ENCODE measurements around the gene TRIM67.
A peak's percentile ranks its signal among the peaks of the same experiment; 100 is the strongest.
"Not testable (repeated sequence)": the region's sequence is repeated elsewhere in the genome, so short reads cannot be mapped to it uniquely, and the experiment has no call there.

TRIM67 gene

DNA sequence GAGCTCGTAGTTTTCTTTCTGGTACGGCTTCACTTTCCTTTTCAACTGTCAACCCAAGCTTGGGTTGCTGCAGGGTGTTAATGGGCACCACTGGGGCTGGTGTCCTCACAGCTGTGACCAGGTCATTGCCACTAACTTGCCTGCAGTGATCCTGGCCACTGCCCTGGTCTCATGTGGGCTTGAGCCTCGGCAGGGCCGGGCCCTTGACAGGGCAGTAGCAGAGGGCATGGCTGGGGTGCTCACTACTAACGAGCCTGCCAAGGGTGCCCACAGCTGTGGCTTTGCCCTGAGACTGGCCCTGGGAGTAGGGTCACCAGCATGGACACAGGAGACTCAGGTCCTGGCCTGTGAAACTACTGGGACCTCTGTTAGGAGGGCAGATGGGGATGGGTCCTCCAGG, 47.7 kb downstream of the TRIM67 start:
- DNase-seq: no peak

DNA sequence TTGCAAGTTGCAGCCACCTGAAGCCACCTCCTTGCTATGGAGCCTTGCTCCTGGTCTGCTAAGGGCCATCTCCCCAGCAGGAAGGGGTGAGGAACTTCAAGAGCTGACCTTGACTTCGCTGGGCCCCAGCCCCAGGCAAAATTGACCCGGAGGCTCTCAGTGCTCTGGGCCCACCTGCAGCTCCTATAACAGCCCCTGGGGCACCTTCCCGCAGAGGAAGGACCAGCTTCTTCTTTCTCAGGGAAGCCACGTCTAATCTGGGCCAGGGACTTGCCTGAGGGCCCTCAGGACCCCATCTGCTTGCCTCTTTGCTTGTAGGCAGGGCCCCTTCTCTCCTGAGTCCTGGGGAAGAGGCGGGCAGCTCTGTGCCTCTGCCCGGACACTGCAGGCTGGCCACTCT, 48.3 kb downstream of the TRIM67 start:
- no peak for DNase-seq

DNA sequence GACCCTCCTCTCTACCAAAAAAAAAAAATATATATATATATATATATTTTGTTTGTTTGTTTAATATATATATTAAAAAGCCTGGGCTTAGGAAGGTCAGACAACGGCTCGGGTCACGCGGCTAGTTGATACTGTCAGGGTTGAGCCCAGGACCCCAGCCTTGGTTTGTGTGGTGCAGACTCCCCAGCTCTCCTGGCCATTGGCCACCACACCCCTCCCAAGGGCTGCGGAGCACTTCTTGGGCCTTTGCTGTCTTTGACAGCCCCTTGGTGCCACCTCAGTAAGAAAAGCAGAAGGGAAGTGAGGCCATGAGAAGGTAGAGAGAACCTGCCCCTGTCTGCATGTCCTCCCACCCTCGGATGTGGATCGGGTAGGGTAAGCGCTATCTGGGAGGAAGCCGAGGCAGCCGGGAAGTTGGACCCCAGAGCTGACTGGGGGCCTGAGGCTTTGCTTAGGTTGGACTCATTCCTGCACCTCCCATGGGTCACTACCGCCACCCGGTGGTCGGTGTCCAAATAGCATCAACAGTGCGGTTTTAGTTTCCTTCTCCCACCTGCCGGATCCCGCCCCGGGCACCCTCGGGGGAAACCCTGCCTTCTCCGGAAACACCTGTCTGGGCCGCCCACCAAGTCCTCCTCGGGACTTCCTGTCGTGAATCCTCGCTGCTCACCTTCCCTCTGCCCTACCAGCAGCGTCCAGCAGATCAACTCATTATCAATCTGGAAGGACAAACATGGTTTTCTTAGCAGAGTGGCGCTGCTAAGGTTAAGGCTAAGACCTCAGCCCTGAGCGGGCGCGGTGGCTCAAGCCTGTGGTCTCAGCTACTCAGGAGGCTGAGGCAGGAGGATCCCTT, 49.4 kb downstream of the TRIM67 start:
- DNase-seq: peak; percentile 94

DNA sequence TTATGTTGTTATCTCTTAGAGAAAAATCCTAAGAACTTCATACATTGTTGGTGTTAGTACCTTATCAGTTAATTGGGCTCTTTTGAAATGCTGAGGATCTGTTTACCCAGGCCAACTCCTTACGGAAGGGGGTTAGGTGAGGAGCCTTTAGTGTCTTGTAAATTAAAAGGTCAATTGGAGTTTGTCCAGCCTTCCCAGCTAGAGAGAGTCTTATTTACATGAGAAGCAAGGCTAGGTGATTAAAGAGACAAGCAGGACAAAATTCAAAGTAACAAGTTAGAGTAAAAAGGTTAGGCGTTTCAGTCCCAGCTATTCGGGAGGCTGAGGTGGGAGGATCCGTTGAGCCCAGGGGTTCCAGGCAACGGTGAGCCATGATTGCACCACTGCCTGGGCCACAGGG, 50.4 kb downstream of the TRIM67 start:
- not testable (repeated sequence) for DNase-seq

GRCh38 chr1:231213831-231214573, 52.1 kb downstream of the TRIM67 start:
- DNase-seq: no peak

DNA sequence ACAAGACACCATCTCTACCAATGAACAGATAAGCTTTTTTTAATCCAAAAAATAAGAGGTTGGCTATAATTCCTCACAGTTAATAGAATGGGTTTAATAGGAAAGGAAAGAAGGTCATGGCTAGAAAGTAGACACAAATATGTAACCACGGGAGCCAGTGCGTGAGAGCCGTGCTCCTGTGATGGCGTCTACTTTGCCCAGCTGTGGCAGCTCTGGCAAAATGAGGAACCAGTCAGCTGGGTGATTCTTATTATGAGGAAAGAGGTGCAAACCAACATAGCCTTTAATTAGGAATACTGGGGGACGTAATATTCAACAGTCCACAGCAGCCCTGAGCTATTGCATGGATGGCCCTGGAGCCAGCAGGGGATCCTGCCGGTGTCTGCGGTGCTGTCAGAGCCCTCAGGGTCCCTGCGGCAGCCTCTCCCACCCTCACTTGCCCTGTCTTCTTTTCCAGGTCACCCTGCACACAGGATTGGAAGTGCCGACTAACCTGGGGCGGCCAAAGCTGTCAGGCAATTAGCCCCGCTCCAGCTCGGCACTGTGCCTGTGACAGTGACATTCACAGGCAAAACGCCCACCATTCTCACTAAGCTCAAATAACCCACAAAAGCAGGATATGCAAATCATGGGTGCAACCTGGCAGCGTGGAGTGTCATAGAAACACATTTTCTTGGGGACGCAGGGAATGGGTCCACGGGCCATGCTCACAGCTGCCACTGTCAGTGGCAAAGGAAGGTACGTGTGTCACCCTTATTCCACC, 53.2 kb downstream of the TRIM67 start:
- DNase-seq: no peak

- no peak for DNase-seq
Observed at GRCh38 chr1:231215681-231216385, 54.0 kb downstream of the TRIM67 start.

GRCh38 chr1:231216498-231216897, 54.6 kb downstream of the TRIM67 start:
- no peak for DNase-seq

DNA sequence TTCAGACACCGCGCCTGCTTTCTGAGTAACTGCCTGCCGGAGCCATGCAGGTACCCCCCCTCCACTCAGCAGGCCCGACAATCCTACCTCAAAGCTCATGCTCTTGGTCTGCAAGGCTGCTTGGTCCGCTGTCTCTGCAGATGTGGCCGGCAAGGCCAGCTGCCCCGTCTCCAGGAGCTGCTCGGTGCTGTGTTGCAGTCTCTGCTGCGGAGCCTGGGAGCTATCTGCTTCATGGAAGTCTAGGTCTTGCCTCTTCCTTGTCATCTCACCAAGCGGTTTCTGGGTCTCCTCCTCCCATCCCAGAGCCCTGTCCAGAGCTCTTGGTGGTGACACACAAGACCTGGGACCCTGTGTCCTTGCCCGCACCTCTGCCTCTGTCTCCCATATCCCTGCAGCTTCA, 55.2 kb downstream of the TRIM67 start:
- no peak for DNase-seq

GRCh38 chr1:231218078-231218477, 56.2 kb downstream of the TRIM67 start:
- no peak for DNase-seq

- DNase-seq: no peak
Observed at GRCh38 chr1:231219422-231220401, 57.9 kb downstream of the TRIM67 start.

GRCh38 chr1:231220801-231221200, 58.9 kb downstream of the TRIM67 start:
- DNase-seq: no peak

- no peak for DNase-seq
Observed at GRCh38 chr1:231226156-231226555, 64.3 kb downstream of the TRIM67 start.

- DNase-seq: no peak
Observed at GRCh38 chr1:231231511-231231910, 69.7 kb downstream of the TRIM67 start.

DNA sequence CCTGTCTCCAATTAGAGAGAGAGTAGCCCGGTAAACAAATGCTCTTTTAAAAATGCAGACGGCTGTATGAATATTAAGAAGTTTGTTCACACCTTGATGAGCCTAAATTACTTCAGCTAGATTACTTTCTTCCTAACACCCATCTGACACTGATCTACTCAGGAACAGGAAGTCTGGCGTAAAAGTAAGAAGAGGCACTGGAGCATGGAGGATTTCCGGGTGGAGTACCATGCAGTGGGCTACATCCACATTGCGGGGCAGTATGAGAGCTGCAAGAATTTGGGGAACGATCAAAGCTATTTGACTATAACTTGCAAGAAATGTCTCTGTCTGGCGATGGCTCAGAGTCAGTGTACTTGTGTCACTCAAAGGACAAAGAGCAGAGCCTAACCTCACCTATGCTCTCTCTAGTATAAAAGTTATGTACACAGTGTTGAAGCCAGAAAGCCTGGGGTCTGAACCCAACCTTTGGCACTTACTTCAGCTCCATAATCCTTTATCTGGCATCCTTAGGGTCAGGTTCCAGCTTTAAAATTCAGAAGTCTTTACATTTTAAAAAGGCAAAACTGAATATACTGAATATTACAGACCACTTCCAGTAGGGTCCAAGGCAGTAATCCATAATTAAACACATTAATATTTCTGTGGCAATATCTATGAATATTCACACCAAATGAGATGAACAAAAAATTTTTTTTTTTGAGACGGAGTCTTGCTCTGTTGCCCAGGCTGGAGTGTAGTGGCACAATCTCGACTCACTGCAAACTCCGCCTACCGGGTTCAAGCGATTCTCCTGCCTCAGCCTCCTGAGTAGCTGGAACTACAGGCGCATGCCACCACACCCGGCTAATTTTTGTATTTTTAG, 71.2 kb downstream of the TRIM67 start:
- DNase-seq: no peak

DNA sequence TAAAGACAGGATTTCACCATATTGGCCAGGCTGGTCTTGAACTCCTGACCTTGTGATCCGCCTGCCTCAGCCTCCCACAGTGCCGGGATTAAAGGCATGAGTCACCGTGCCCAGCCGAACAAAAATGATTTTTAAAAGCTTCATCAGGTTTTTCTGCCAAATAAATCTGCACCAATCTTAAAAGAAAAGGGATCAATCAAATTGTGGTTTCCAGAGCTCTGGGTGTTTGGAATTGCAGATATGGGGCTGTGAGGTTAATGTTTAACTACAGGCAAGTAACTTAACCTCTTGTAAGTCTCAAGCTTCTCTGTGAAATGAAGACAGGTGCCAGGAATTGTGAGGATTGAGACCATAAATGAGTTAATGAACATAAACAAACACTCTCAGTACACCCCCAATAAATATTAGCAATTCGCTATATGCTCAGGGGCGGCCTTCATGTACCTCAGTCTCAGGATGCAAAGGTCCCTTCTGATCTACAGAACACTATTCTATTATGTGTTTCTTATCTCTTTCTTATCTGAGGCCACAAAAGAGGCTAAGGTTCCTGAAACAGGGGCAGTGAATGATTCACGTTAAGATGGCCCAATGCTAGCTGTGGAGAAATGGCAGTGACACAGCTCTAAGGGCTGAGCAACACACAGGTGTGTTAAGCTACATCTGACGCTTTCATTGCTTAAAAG, 72.0 kb downstream of the TRIM67 start:
- DNase-seq: no peak

- no peak for DNase-seq
Observed at GRCh38 chr1:231234506-231234905, 72.6 kb downstream of the TRIM67 start.

DNA sequence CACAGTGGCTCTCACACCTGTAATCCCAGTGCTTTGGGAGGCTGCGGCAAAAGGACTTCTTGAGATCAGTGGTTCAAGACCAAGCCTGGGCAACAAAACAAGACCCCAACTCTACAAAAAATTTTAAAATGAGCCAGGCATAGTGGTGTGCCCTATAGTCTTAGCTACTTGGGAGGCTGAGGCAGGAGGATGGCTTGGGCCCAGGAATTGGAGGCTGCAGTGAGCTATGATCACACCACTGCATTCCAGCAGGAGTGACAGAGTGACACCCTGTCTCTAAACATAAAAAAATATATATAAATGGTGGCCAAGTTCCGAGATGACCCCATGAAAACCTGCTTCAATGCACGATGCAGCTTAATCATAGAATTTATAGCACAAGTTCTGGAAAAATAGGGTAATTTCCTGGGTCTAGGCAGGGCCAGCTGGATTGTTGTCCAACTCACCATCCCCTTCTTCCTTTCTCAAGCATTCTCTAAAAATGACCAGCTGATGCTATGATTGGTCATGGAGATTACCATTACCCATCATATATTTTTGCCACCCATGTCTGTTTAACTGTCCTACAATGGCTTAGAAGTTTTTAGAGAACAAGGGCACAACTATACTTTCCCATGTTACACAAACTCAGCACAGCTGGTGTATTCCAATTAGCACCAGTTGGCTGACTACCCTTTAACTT, 73.8 kb downstream of the TRIM67 start:
- DNase-seq: no peak

GRCh38 chr1:231236208-231236591, 74.3 kb downstream of the TRIM67 start:
- no peak for DNase-seq
